Measurements from ENCODE around the gene RSBN1. TPM values are rescaled to one million over a fixed set of nuclear protein-coding genes. Genes with fewer than 3 reads are reported as not detected.

The RSBN1 gene
- total RNA-seq, 1 experiment from 2014 or later: 16.6 TPM

- H3K9me2 ChIP-seq (ENCODE audit: insufficient read depth): no peaks in the 10 kb centered on the region
- H3K79me2 ChIP-seq (ENCODE audit: insufficient read depth, low read length): peaks cover 5% of the 10 kb centered on the region; the same call in 1 of the 2 replicates
- DNase-seq (ENCODE audit: low read depth, low spot score) (no peak), ATAC-seq (no peak)
- H3K4me3 ChIP-seq (replicated peaks in 1 of 2; ENCODE audit: low read depth in 1 of 2, low read length in 2 of 2): no peak overlapping the region
- intact Hi-C loops (cut with micrococcal nuclease): no loop called here
- no peaks in the 10 kb centered on the region for H3K27me3 ChIP-seq (ENCODE audit: insufficient read depth, low read length)
- peaks cover 7 to 22% of the 10 kb centered on the region in 2 experiments for H3K36me3 ChIP-seq (ENCODE audit: control insufficient read depth in 1 of 2, insufficient read depth in 2 of 2, low read length in 2 of 2)
- ChIA-PET RAD21 (ENCODE audit: low non-redundant PET in 1 of 2, low total read pairs in 2 of 2, uncharacterized antibody in 2 of 2, unreplicated experiment in 2 of 2) (no interaction called here), POLR2A (no interaction called here), CTCF (no interaction called here)
- H3K9me3 ChIP-seq (ENCODE audit: control insufficient read depth in 1 of 2, insufficient read depth in 1 of 2, low read depth in 1 of 2, low read length in 2 of 2): no peaks in the 10 kb centered on the region
- H4K20me1 ChIP-seq (ENCODE audit: insufficient read depth): no peaks in the 10 kb centered on the region
- H2AFZ ChIP-seq (ENCODE audit: low read depth, low read length, poor library complexity, severe bottlenecking): no peak overlapping the region
- no peak overlapping the region for H3K4me2 ChIP-seq (ENCODE audit: low read length)
- H3K27ac ChIP-seq (ENCODE audit: low read depth, low read length): no peak overlapping the region
- no peak overlapping the region for H3K9ac ChIP-seq (ENCODE audit: low read length)
- TF ChIP-seq EZH2phosphoT487 (IDR thresholded peaks at IDR 0.05; ENCODE audit: borderline replicate concordance) (no peak), ZFX (IDR thresholded peaks at IDR 0.05) (no peak), REST (IDR thresholded peaks at IDR 0.05; ENCODE audit: low read depth) (no peak), ATF3 (IDR thresholded peaks at IDR 0.05) (no peak), SRF (IDR thresholded peaks at IDR 0.05; ENCODE audit: low read depth) (no peak), CEBPB (IDR thresholded peaks at IDR 0.05; ENCODE audit: low read depth) (no peak), RAD21 (IDR thresholded peaks at IDR 0.05; ENCODE audit: low read depth) (no peak)
- TF ChIP-seq, protein P1, sequence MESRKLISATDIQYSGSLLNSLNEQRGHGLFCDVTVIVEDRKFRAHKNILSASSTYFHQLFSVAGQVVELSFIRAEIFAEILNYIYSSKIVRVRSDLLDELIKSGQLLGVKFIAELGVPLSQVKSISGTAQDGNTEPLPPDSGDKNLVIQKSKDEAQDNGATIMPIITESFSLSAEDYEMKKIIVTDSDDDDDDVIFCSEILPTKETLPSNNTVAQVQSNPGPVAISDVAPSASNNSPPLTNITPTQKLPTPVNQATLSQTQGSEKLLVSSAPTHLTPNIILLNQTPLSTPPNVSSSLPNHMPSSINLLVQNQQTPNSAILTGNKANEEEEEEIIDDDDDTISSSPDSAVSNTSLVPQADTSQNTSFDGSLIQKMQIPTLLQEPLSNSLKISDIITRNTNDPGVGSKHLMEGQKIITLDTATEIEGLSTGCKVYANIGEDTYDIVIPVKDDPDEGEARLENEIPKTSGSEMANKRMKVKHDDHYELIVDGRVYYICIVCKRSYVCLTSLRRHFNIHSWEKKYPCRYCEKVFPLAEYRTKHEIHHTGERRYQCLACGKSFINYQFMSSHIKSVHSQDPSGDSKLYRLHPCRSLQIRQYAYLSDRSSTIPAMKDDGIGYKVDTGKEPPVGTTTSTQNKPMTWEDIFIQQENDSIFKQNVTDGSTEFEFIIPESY (IDR thresholded peaks at IDR 0.05; ENCODE audit: extremely low read depth, insufficient replicate concordance, low read length): no peak
- TF ChIP-seq, protein P2, sequence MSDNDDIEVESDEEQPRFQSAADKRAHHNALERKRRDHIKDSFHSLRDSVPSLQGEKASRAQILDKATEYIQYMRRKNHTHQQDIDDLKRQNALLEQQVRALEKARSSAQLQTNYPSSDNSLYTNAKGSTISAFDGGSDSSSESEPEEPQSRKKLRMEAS (IDR thresholded peaks at IDR 0.05): no peak
- TF ChIP-seq, protein P3, sequence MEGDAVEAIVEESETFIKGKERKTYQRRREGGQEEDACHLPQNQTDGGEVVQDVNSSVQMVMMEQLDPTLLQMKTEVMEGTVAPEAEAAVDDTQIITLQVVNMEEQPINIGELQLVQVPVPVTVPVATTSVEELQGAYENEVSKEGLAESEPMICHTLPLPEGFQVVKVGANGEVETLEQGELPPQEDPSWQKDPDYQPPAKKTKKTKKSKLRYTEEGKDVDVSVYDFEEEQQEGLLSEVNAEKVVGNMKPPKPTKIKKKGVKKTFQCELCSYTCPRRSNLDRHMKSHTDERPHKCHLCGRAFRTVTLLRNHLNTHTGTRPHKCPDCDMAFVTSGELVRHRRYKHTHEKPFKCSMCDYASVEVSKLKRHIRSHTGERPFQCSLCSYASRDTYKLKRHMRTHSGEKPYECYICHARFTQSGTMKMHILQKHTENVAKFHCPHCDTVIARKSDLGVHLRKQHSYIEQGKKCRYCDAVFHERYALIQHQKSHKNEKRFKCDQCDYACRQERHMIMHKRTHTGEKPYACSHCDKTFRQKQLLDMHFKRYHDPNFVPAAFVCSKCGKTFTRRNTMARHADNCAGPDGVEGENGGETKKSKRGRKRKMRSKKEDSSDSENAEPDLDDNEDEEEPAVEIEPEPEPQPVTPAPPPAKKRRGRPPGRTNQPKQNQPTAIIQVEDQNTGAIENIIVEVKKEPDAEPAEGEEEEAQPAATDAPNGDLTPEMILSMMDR (IDR thresholded peaks at IDR 0.05 in 2 of 3, conservative IDR thresholded peaks at IDR 0.05 in 1 of 3; ENCODE audit: borderline replicate concordance in 1 of 3, insufficient read depth in 1 of 3, low read depth in 2 of 3, low read length in 2 of 3): no peak
- no TSS peak for BruUV-seq (replicated peaks)
- H3K4me1 ChIP-seq (ENCODE audit: control insufficient read depth in 1 of 2, insufficient read depth in 2 of 2, low read length in 2 of 2): peaks cover 0 to 15% of the 10 kb centered on the region in 2 experiments; a peak in 2 of 4 replicates
Observed at GRCh38 chr1:113761937-113762336, 50.3 kb downstream of the RSBN1 start.
